Mucosa of stomach (tissue), 1 donor: Measurements from ENCODE around the gene THOC2.
A peak's percentile ranks its signal among the peaks of the same experiment; 100 is the strongest.
"Not testable (repeated sequence)": the region's sequence is repeated elsewhere in the genome, so short reads cannot be mapped to it uniquely, and the experiment has no call there.

Experiments used
- H3K27me3 ChIP-seq: one replicate; pipeline ENCODE4 v1.7.0; 2013; ENCODE audit warnings: mild to moderate bottlenecking, low read length; ENCODE audit not compliant: control insufficient read depth, insufficient read depth
- H3K36me3 ChIP-seq: one replicate; pipeline ENCODE4 v1.7.0; 2013; ENCODE audit warnings: low read length; ENCODE audit not compliant: control insufficient read depth, insufficient read depth
- H3K4me1 ChIP-seq: one replicate; pipeline ENCODE4 v1.7.0; 2013; ENCODE audit warnings: mild to moderate bottlenecking, low read length; ENCODE audit not compliant: control insufficient read depth, insufficient read depth
- H3K4me3 ChIP-seq: one replicate; pipeline ENCODE4 v1.7.0; 2013; ENCODE audit warnings: low read length
- H3K9ac ChIP-seq: one replicate; pipeline ENCODE4 v1.7.0; 2013; ENCODE audit warnings: mild to moderate bottlenecking, low read length, moderate library complexity
- H3K9me3 ChIP-seq: one replicate; pipeline ENCODE4 v1.7.0; 2013; ENCODE audit warnings: mild to moderate bottlenecking, low read length, moderate library complexity; ENCODE audit not compliant: control insufficient read depth
- donor health status: Pancreatic carcinoma.

The THOC2 gene

GRCh38 chrX:123731987-123732669 lies 724 bp downstream of the THOC2 start:
- Histone ChIP-seq H3K36me3 (no peaks in the 10 kb centered on the region), H3K4me3 (peak overlapping the region; percentile 46), H3K9ac (peak overlapping the region; percentile 84), H3K4me1 (no peaks in the 10 kb centered on the region), H3K9me3 (no peaks in the 10 kb centered on the region), H3K27me3 (no peaks in the 10 kb centered on the region)

- Histone ChIP-seq H3K4me1 (no peaks in the 10 kb centered on the region), H3K27me3 (no peaks in the 10 kb centered on the region), H3K36me3 (no peaks in the 10 kb centered on the region), H3K9ac (peak overlapping the region; percentile 84), H3K4me3 (peak overlapping the region; percentile 46), H3K9me3 (no peaks in the 10 kb centered on the region)
Observed at GRCh38 chrX:123731258-123731986, 1.4 kb downstream of the THOC2 start.

GRCh38 chrX:123728554-123728953 lies 4.3 kb downstream of the THOC2 start:
- Histone ChIP-seq H3K9me3 (no peaks in the 10 kb centered on the region), H3K4me1 (no peaks in the 10 kb centered on the region), H3K4me3 (no peak overlapping the region), H3K36me3 (no peaks in the 10 kb centered on the region), H3K27me3 (no peaks in the 10 kb centered on the region), H3K9ac (no peak overlapping the region)

GRCh38 chrX:123728016-123728415 lies 4.8 kb downstream of the THOC2 start:
- Histone ChIP-seq H3K36me3 (no peaks in the 10 kb centered on the region), H3K4me1 (no peaks in the 10 kb centered on the region)

GRCh38 chrX:123722193-123722592 lies 10.7 kb downstream of the THOC2 start:
- H3K9ac ChIP-seq, H3K4me3 ChIP-seq, H3K27me3 ChIP-seq, H3K9me3 ChIP-seq, H3K36me3 ChIP-seq, H3K4me1 ChIP-seq: not testable (repeated sequence)

More at GRCh38 chrX:123728016-123728415, 4.8 kb downstream of the THOC2 start:
- Histone ChIP-seq H3K9ac (no peak overlapping the region), H3K9me3 (no peaks in the 10 kb centered on the region), H3K4me3 (no peak overlapping the region), H3K27me3 (no peaks in the 10 kb centered on the region)

- no peaks in the 10 kb centered on the region for H3K27me3 ChIP-seq
- no peaks in the 10 kb centered on the region for H3K9me3 ChIP-seq
- no peak overlapping the region for H3K4me3 ChIP-seq
- no peak overlapping the region for H3K9ac ChIP-seq
- H3K36me3 ChIP-seq = no peaks in the 10 kb centered on the region
- H3K4me1 ChIP-seq = no peaks in the 10 kb centered on the region
Observed at GRCh38 chrX:123720486-123720885, 12.4 kb downstream of the THOC2 start.

GRCh38 chrX:123713841-123714240 lies 19.0 kb downstream of the THOC2 start:
- Histone ChIP-seq H3K9me3 (no peaks in the 10 kb centered on the region), H3K4me3 (no peak overlapping the region), H3K4me1 (no peaks in the 10 kb centered on the region), H3K27me3 (no peaks in the 10 kb centered on the region), H3K9ac (no peak overlapping the region), H3K36me3 (no peaks in the 10 kb centered on the region)

GRCh38 chrX:123713434-123713833 lies 19.4 kb downstream of the THOC2 start:
- Histone ChIP-seq H3K4me3 (no peak overlapping the region), H3K9ac (no peak overlapping the region), H3K4me1 (no peaks in the 10 kb centered on the region), H3K36me3 (no peaks in the 10 kb centered on the region), H3K27me3 (no peaks in the 10 kb centered on the region), H3K9me3 (no peaks in the 10 kb centered on the region)

GRCh38 chrX:123711201-123711600 lies 21.7 kb downstream of the THOC2 start:
- not testable (repeated sequence) for H3K36me3 ChIP-seq

GRCh38 chrX:123704781-123705180 lies 28.1 kb downstream of the THOC2 start:
- Histone ChIP-seq H3K9ac (no peak overlapping the region), H3K4me3 (no peak overlapping the region), H3K27me3 (no peaks in the 10 kb centered on the region), H3K9me3 (no peaks in the 10 kb centered on the region), H3K36me3 (no peaks in the 10 kb centered on the region), H3K4me1 (no peaks in the 10 kb centered on the region)

More at GRCh38 chrX:123711201-123711600, 21.7 kb downstream of the THOC2 start:
- H3K4me1 ChIP-seq, H3K27me3 ChIP-seq, H3K4me3 ChIP-seq, H3K9ac ChIP-seq, H3K9me3 ChIP-seq: not testable (repeated sequence)

GRCh38 chrX:123698979-123699520 lies 33.8 kb downstream of the THOC2 start:
- Histone ChIP-seq H3K9ac (no peak overlapping the region), H3K4me3 (no peak overlapping the region), H3K9me3 (no peaks in the 10 kb centered on the region), H3K4me1 (no peaks in the 10 kb centered on the region), H3K27me3 (no peaks in the 10 kb centered on the region), H3K36me3 (no peaks in the 10 kb centered on the region)

GRCh38 chrX:123696334-123696733 lies 36.5 kb downstream of the THOC2 start:
- H3K36me3 ChIP-seq = no peaks in the 10 kb centered on the region
- H3K4me1 ChIP-seq = no peaks in the 10 kb centered on the region
- H3K9ac ChIP-seq = no peak overlapping the region
- no peak overlapping the region for H3K4me3 ChIP-seq
- no peaks in the 10 kb centered on the region for H3K9me3 ChIP-seq
- H3K27me3 ChIP-seq = no peaks in the 10 kb centered on the region
